Urothelium cell line (cell line): ENCODE measurements around the gene SHB.

Experiments used
- DNase-seq: peaks from one replicate; pipeline ENCODE4 v3.0.0; 2011; ENCODE audit warnings: low spot score, mixed read lengths
- FAIRE-seq: peaks from 2 replicates; lab custom pipeline; 2011; peaks lifted over from hg19 to GRCh38; lab: Jason Lieb, UNC

The SHB gene, protein sequence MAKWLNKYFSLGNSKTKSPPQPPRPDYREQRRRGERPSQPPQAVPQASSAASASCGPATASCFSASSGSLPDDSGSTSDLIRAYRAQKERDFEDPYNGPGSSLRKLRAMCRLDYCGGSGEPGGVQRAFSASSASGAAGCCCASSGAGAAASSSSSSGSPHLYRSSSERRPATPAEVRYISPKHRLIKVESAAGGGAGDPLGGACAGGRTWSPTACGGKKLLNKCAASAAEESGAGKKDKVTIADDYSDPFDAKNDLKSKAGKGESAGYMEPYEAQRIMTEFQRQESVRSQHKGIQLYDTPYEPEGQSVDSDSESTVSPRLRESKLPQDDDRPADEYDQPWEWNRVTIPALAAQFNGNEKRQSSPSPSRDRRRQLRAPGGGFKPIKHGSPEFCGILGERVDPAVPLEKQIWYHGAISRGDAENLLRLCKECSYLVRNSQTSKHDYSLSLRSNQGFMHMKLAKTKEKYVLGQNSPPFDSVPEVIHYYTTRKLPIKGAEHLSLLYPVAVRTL

DNA sequence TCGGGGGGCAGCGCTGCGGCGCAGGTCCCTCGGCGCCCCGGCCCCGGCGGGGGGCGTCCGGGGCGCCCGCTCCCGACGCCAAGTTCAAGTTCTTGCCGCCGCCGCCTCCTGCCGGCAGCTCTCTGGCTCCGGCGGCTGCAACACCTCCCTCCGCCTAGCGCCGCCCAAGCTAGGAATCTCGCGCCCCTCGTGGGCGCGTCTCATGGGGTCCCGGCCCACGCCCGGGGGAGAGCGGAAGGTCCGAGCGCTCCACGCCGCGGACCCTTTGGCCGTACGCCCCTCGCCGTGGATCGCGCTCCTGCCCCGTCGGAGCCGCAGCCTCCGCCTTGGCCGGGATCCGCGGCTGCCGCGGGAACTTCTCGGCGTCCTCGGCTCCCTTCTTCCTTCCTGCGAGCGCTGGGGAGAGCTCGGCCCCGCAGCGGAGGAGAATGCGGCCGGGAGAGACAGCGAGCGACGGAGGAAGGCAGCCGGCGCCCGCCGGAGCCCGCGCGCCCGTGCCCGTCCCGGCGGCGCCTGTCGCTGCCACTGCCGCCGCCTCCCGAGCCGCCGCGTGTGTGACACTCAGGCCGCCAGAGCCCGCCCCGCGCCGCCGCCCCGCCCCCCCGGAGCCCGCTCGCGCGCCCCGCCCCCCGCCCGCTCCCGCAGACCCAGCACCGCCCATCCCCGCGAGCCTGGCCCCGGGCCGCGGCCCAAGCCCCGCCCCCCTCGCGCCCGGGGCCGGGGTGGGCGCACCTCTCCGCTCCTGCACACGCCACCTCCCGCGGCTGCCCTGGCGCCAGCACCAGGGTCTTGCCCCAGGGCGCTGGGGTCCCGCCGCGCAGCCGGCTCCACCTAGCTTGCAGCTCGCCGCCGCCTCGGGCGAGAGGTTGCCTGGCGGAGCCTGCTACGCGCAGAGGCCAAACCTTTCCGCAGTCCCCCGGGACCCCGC lies at the start of gene SHB:
SHB (minus strand) TSS at position 527 of the 928 bp plus-strand sequence. CDS start 582 bp downstream, outside the sequence.
- FAIRE-seq (no peak), DNase-seq (peak; percentile 96)

DNA sequence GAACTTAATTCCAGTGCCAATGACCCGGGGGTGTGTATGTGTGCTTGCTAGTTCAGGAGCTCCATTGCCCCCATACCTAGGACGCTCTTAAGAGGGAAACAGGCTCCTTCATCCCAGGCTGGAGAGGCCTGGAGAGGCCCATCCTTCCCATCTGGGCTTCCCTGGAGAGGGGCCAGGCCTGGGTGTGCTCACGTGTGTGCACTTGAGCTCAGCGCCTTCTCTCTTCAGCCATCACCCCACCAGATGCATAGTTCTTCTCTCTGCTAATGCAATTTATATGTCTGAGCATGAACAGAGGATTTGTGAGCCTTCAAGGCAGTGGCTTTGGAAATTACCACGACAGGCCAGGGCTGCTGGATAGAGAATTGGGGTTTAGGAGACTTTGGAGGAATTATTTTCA lies 48.6 kb upstream of the SHB start:
- FAIRE-seq (no peak), DNase-seq (no peak)

DNA sequence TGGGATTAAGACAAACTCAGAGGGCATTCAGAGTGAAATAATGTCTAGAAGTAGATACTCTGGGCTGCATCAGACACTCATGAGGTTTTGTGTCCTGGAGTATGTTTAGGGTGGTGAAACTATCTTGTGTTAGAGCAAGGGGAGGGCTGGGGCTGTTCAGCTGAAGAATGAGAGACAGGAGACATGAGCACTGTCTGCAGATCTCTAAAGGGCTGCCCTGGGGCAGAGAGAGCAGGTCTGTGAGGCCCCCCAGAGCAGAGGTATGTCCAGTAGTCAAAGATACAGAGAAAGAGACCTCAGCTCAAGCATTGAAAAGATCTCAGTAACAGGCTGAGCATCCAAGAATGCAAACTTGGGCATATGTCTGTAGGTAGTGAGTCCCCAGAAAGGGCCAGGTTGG lies 45.9 kb upstream of the SHB start:
- no peak for DNase-seq
- FAIRE-seq: no peak

DNA sequence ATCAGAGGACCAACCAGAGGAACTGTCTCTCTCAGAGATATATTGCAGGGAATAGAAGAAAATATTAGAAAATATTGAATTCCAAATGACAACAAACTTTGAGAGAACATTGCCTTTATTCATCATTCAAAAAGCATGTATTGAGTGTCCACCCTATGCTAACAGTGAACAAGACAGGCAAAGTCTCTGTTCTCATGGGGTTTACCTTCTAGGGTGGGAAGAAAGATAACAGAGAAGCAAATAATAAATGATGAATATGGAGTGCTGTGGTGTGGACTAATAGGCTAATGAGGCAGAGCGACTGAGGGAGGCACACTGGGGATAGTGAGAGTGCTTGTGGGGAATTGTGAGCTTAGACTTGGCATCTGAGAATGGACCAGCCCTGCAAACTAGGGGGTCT lies 43.4 kb upstream of the SHB start:
- no peak for DNase-seq
- no peak for FAIRE-seq

DNA sequence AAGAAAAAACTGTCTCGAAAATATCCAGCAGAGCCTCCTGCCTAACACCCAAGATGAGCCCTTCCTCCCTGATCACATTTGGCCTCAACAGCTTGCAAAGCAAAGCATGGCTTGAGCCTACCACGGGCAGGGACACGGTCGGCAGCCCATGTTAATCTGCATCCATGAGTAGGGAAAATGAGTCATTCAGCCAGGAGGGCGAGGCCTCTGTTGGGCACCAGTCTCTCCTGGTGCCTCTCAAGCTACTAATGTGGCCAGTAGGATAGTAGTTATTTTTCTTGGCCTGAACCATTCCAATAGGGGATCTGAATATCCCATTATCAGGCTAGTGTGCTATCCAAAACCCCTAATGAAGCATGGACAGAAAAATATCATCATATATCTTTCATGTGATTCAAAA lies 43.0 kb upstream of the SHB start:
- FAIRE-seq (no peak), DNase-seq (no peak)

DNA sequence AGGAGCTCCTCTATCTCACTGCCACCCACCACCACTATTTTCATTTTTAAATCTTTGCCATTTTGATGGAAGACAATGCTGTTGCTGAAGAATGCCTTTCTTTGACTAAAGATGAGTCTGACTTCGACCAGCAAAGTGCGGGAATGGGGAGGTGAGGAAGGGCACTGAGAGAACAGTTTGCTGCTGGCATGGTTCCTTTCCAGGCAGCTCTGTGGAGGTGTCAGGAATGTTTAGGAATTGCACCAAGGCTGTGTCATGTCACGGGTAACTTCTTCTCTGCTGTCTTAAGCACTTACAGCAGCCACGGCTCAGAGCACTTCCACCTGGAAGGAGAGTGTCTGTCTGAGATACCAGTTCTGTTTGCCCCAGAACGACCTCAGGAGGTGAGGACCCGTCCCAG lies 41.4 kb upstream of the SHB start:
- no peak for FAIRE-seq
- DNase-seq: no peak

DNA sequence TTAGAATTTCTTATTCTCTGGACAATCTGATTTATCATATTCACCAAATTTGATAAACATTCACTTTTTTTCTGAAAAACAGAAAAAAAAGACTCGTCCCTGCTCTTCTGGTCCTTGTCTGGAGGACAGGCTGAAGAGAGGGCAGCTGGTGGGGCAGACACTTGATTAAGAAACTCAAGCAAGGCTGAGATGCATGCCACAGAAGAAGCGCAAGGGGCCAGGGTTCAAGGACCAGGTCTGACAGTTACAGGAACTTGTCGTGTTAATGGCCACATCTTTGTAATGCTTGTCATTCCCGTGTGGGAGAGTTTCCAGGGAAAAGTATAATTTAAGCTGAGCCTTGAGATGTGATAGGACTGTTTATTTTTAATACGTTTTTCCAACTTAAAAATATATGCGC lies 40.6 kb upstream of the SHB start:
- FAIRE-seq: no peak
- no peak for DNase-seq

DNA sequence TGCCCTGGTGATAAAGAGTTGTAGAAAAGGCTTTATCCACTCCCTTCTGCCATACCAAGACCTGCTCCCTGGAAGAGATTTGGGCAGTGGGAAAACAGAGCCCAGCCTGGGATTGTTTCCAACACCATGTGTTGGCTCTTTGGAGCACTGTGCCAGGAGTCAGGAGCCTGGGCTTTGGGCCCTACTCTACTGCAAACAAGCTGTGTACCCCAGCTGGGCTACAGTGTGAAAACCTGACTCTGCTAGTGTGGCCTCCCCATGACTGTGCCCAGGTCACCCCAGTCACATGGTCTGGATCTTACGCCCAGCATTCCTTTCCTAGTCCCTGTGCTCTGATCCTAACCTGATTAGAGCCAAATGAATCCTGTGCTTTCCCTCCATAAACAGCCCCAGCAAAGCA lies 39.3 kb upstream of the SHB start:
- no peak for FAIRE-seq

DNA sequence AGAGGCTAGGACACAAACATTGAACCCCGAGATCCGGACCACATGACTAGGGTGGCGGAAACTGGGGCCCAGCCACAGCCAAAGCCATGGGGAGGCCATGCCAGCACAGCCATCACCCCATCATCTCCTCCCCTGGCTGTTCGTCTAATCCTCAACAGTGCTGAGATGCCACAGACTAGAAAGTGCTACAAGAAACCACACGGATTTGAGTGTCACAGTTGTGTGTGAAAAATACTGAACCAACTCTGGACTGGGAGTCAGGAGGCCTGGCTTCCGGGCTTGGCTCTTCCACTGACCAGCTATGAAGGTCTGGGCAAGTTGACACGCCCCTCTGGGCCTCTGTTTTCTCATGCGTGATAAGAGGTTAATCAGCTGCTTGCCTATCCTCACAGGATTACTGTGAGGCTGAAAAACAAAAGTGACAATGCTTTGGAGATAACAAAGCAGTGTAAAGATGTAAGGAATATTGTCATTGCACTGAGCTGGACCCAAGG lies 38.8 kb upstream of the SHB start:
- FAIRE-seq (no peak), DNase-seq (no peak)

More for the DNA sequence above, 39.3 kb upstream of the SHB start:
- DNase-seq: no peak

DNA sequence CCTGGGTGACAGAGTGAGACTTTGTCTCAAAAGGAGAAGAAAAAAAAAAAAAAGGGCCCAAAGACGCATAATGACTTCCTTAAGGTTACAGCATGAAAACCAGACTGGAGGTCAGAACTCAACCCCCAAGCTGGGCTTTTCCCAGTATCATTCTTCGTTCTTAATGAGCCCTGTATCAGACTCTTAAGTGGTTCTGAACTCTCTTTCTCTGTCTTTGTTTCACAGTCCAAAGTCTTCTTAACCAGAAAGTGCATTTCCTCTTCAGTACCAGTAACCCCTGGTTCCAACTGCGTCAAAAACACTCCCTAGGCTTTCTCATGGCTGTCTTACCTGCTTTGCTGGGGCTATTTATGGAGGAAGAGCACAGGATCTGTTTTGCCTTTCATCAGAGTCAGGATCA lies 38.4 kb upstream of the SHB start:
- DNase-seq (no peak), FAIRE-seq (no peak)

DNA sequence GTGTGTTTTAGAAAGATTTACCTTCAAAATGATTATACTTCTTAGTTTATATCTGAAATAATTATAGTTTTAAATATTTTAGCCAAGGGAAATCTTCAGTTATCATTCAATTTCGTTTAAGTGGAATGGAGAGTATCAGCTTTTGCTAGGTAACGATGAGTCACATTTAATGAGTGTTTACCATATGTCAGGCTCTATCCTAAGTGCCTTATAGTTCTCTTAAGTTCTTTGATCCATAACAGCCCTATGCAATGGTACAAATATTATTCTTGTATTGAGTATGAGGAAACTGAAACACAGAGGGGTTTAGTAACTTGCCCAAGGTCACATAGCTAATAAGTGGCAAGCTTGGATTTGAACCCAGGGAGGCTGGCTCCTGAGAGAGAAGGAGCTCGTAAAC lies 37.5 kb upstream of the SHB start:
- DNase-seq (no peak), FAIRE-seq (no peak)

DNA sequence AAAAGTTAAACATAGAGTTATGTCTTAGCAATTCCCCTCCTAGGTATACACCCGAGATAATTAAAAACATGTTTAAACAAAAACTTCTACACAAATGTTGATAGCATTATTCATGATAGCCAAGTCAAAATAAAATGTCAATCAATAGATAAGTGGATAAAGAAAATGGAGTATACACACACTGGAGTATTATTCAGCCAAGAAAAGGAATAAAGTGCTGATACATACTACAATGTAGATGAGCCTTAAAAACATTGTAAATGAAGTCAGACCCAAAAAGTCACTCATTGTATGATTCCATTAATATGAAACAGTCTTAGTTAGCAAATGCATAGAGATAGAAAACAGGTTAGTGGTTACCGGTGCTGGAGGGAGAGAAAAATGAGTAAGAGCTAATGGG lies 34.3 kb upstream of the SHB start:
- FAIRE-seq (no peak), DNase-seq (no peak)

DNA sequence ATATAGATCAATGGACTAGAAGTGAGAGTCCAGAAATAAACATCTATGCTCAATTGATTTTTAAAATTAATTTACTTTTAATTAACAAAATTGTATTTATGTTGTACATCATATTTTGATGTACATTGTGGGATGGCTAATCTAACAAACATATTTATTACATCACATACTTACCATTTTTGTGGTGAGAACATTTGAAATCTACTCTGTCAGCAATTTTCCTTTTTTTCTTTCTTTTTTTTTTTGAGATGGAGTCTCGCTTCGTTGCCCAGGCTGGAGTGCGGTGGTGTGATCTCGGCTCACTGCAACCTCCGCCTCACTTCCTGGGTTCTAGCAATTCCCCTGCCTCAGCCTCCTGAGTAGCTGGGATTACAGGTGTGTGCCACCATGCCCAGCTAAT lies 32.4 kb upstream of the SHB start:
- FAIRE-seq: no peak

DNA sequence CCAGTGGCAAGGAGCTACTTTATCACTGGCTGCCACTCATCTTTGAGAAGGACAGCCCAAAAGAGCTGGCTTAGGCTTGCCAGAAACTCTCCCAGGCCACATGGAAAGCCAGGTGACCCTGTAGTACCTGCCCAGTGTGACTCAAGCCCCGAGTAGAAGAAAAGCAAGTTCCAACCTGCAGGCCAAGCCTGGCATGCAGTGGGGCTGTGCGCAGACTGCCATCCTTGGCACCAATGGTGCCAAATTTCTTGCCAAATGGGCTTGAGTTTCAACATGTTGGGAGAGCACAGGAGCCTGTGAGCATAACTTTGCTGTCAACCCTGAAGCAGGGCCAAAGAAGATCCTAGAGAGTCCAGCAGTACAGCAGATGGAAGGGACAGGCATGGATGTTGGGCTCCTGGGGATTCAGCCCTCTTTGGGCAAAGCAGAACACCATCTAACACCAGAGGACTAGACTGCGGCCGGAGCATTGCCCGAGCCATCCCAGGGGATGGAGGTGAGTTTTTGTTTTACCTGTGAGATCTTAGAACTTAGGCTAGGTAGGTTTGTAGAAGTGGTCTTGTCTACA lies 27.3 kb upstream of the SHB start:
- no peak for FAIRE-seq
- DNase-seq: no peak

More for the DNA sequence above, 32.4 kb upstream of the SHB start:
- DNase-seq: no peak

DNA sequence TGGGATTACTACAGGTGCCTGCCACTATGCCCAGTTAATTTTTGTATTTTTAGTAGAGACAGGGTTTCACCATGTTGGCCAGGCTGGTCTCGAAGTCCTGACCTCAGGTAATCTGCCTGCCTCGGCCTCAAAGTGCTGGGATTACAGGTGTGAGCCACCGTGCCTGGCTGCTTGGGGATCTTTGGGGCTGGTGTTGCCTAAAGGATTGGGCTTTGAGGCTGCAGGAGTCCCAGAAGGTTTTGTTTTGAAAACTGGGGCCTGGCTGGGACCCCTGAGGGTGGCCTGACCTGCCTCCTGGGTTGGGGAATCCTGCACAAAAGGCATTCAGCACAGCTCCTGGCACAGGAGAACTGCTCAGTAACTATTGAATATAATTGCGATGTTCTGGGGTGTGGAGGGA lies 25.1 kb upstream of the SHB start:
- DNase-seq (no peak), FAIRE-seq (peak; percentile 50)

DNA sequence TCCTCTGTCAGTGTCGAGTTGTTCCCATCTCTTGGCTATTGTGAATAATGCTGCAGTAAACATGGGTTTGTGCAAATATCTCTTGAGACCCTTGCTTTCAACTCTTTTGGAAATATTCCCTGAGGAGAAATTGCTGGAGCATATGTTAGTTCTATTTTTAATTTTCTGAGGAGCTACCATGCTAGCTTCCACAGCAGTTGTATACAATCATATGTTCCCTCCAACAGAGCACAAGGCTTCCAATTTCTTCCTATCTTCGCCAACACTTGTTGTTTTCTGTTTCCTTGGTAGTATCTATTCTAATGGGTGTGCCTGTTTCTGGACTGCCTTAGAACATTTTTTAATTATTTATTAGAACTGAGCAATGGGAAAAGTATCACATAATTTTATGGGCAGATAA lies 23.6 kb upstream of the SHB start:
- DNase-seq: no peak
- FAIRE-seq: no peak

DNA sequence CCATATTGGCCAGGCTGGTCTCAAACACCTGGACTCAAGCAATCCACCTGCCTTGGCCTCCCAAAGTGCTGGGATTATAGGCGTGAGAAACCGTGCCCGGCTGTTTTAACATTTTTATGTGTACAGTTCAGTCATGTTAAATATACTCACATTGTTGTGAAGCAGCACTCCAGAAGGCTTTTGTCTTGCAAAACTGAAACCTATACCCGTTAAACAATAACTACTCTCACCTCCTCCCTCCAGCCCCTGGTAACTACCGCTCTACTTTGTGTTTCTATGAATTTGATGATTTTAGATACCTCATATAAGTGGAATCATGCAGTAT lies 23.1 kb upstream of the SHB start:
- no peak for FAIRE-seq
- no peak for DNase-seq

DNA sequence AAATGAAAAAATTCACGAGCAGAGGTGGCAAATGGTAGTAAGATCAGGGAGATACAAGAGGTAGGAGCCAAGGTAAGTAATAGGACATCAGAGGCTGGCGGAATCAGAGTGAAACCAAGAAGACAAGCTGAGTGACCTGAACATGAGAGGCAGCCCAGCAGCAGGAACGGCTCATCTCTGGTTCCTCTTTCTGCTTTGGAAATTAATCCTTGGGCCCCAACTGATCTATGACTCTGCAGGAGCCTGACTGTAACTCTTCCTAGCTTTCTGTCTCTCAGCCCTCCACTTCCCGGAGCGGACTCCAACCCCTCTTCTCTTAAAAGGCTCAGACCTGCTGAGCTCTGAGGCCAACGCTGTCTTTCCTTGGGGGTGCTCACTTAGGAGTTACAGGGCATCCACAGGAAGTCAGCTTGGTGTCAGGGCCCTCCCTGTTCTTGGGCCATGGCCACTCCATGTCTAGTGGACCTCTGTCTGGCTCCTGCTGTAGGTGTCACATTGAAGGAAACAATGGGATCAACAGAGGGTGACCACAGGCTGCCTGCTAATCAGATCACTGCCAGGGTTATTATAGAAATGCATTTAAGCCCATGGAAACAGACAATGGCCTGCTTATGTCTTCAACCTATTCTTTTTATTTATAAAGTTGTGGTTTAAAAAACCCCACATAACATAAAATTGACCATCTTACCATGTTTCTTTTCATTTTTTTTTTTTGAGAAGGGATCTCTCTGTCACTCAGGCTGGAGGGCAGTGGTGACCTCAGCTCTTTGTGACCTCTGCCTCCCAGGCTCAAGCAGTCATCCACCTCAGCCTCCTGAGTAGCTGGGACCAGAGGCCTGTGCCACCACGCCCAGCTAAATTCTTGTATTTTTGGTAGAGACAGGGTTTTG lies 22.5 kb upstream of the SHB start:
- DNase-seq: no peak
- FAIRE-seq: no peak

DNA sequence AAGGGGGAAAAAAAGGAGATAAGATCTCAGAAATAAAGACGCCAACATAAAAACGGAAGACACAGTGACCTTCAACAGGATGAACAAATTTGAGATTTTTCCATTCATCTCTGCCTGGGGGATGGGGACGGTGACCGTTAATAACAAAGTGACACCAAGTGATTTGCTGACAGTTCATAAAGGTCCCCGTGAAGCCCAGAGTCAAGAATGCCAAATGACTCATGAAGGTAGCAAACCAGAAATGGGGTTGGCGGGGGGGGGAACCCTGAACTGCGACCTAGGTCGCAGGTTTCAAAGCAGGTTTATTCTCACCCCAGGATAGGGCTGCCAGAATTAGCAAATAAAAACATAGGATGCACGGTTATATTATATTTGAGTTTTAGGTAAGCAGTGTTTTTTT lies 21.1 kb upstream of the SHB start:
- no peak for DNase-seq

DNA sequence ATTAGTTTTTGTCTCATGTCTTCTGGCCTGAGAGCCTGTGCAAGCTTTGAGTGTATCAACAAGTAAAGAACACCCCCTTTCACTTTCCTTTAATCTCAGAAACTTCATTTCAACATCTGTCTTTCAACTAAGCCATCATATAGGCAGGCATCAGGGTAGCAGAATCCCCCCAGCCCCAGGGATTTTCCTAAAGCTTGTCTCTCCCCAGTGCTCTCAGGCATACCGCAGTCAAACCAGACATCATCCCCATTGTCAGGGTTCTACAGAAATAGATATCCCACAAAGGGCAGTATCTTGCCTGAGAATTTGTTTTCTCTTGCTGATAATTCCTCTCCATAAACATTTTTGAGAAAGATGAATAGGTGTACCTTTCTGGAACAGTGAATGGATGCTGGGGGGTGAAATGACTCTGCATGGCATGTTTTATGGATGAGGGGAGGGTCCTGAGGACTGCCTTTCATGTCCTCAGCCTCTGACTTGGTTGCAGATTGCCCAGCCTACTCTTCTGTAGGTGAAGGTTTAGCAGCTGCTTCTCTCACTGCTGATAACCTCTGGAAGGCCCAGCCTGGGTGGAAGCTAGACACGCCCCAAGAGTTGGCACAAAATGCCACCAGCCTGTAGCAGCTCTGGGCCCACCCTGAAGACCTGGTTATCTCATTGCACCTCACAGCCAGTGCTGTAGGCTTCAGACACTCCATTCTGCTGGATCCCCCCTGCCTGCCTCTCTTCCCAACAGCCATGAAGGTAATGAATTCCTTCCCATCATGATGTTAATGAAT lies 20.5 kb upstream of the SHB start:
- no peak for DNase-seq

More for the DNA sequence above, 21.1 kb upstream of the SHB start:
- no peak for FAIRE-seq

More for the DNA sequence above, 20.5 kb upstream of the SHB start:
- FAIRE-seq: no peak
